Loucy (cell line): ENCODE results near the gene RPS6KA3.

ENCODE experiments used
- CTCF ChIP-seq: fragments of 200-600 bp; sonication (generic); conservative IDR thresholded peaks from 2 replicates; pipeline ENCODE4 v1.5.1; 2014; ENCODE audit warnings: mild to moderate bottlenecking, antibody characterized with exemption, low read length
- EZH2phosphoT487 ChIP-seq: fragments of 200-600 bp; IDR thresholded peaks from 2 replicates; pipeline ENCODE4 v1.6.1; 2018; ENCODE audit warnings: antibody characterized with exemption, mild to moderate bottlenecking, moderate library complexity, borderline replicate concordance

GRCh38 chrX:20251691-20252090, 15.0 kb downstream of the RPS6KA3 start:
- TF ChIP-seq CTCF (no peak), EZH2phosphoT487 (no peak)
